MG63 (cell line): ENCODE measurements around the gene MPHOSPH9. TPM values are rescaled to one million over a fixed set of nuclear protein-coding genes. Genes with fewer than 3 reads are reported as not detected.

Experiments
- DNase-seq: peaks from one replicate; pipeline ENCODE4 v3.0.0-alpha.2; 2020
- H3K27me3 ChIP-seq: fragments of 250-450 bp; sonication (Bioruptor Pico); 2 replicates; pipeline ENCODE4 v1.5.1; 2020; ENCODE audit warnings: mild to moderate bottlenecking, moderate library complexity
- H3K36me3 ChIP-seq: fragments of 250-450 bp; sonication (Bioruptor Pico); 2 replicates; pipeline ENCODE4 v1.5.1; 2020; ENCODE audit warnings: mild to moderate bottlenecking, moderate library complexity
- H3K4me3 ChIP-seq: fragments of 250-450 bp; sonication (Bioruptor Pico); 2 replicates; pipeline ENCODE4 v1.5.1; 2020; ENCODE audit warnings: mild to moderate bottlenecking, moderate library complexity
- H3K9me3 ChIP-seq: fragments of 250-450 bp; sonication (Bioruptor Pico); 2 replicates; pipeline ENCODE4 v1.5.1; 2020; ENCODE audit warnings: mild to moderate bottlenecking, moderate library complexity
- total RNA-seq: library from RNA; depleted of rRNA; stranded (reverse); fragments of >200 nt; shearing (Covaris generic); gene quantifications from 2 replicates; pipeline ENCODE4 v1.2.3, GENCODE V29; 2014; ENCODE audit warnings: low replicate concordance

MPHOSPH9 gene
- total RNA-seq, 1 experiment from 2014 or later = 16.0 TPM

GRCh38 chr12:123148223-123148622 lies 84.7 kb downstream of the MPHOSPH9 start:
- Histone ChIP-seq H3K27me3 (no peaks in the 10 kb centered on the region), H3K4me3 (no peak overlapping the region), H3K36me3 (peaks cover 7% of the 10 kb centered on the region), H3K9me3 (no peaks in the 10 kb centered on the region)
- no peak for DNase-seq

GRCh38 chr12:123145211-123145610 lies 87.7 kb downstream of the MPHOSPH9 start:
- no peak for DNase-seq
- H3K4me3 ChIP-seq = no peak overlapping the region
- H3K9me3 ChIP-seq = no peaks in the 10 kb centered on the region
- peaks cover 7% of the 10 kb centered on the region for H3K36me3 ChIP-seq
- no peaks in the 10 kb centered on the region for H3K27me3 ChIP-seq

GRCh38 chr12:123143736-123144461 lies 89.0 kb downstream of the MPHOSPH9 start:
- Histone ChIP-seq H3K27me3 (no peaks in the 10 kb centered on the region), H3K36me3 (peaks cover 3% of the 10 kb centered on the region), H3K4me3 (no peak overlapping the region), H3K9me3 (no peaks in the 10 kb centered on the region)
- DNase-seq = no peak

- no peaks in the 10 kb centered on the region for H3K9me3 ChIP-seq
- H3K27me3 ChIP-seq = no peaks in the 10 kb centered on the region
- H3K36me3 ChIP-seq = no peaks in the 10 kb centered on the region
Measured at GRCh38 chr12:123142921-123143735, 89.8 kb downstream of the MPHOSPH9 start.

GRCh38 chr12:123142518-123142840 lies 90.5 kb downstream of the MPHOSPH9 start:
- Histone ChIP-seq H3K9me3 (no peaks in the 10 kb centered on the region), H3K4me3 (no peak overlapping the region), H3K27me3 (no peaks in the 10 kb centered on the region), H3K36me3 (no peaks in the 10 kb centered on the region; the same call in 1 of the 2 replicates)
- no peak for DNase-seq

More at GRCh38 chr12:123142921-123143735, 89.8 kb downstream of the MPHOSPH9 start:
- H3K4me3 ChIP-seq = no peak overlapping the region
- DNase-seq = peak; percentile 49

- Histone ChIP-seq H3K9me3 (no peaks in the 10 kb centered on the region), H3K27me3 (no peaks in the 10 kb centered on the region), H3K4me3 (no peak overlapping the region), H3K36me3 (no peaks in the 10 kb centered on the region; the same call in 1 of the 2 replicates)
- DNase-seq = peak; percentile 74
Measured at GRCh38 chr12:123141615-123142517, 91.1 kb downstream of the MPHOSPH9 start.

- no peak for DNase-seq
- H3K9me3 ChIP-seq = no peaks in the 10 kb centered on the region
- H3K27me3 ChIP-seq = no peaks in the 10 kb centered on the region
- H3K36me3 ChIP-seq = no peaks in the 10 kb centered on the region; the same call in 1 of the 2 replicates
- H3K4me3 ChIP-seq = no peak overlapping the region
Measured at GRCh38 chr12:123140676-123141614, 92.0 kb downstream of the MPHOSPH9 start.

- Histone ChIP-seq H3K9me3 (no peaks in the 10 kb centered on the region), H3K27me3 (no peaks in the 10 kb centered on the region), H3K4me3 (no peak overlapping the region), H3K36me3 (no peaks in the 10 kb centered on the region; the same call in 1 of the 2 replicates)
- DNase-seq = peak; percentile 71
Measured at GRCh38 chr12:123139926-123140675, 92.8 kb downstream of the MPHOSPH9 start.

- DNase-seq = no peak
- H3K9me3 ChIP-seq = no peaks in the 10 kb centered on the region
- H3K27me3 ChIP-seq = no peaks in the 10 kb centered on the region
- no peak overlapping the region for H3K4me3 ChIP-seq
- no peaks in the 10 kb centered on the region; the same call in 1 of the 2 replicates for H3K36me3 ChIP-seq
Measured at GRCh38 chr12:123135688-123136087, 97.3 kb downstream of the MPHOSPH9 start.

- no peak for DNase-seq
- no peaks in the 10 kb centered on the region for H3K9me3 ChIP-seq
- H3K27me3 ChIP-seq = no peaks in the 10 kb centered on the region
- no peak overlapping the region for H3K4me3 ChIP-seq
- H3K36me3 ChIP-seq = no peaks in the 10 kb centered on the region; the same call in 1 of the 2 replicates
Measured at GRCh38 chr12:123134826-123135225, 98.1 kb downstream of the MPHOSPH9 start.

GRCh38 chr12:123134271-123134671 lies 98.7 kb downstream of the MPHOSPH9 start:
- Histone ChIP-seq H3K27me3 (no peaks in the 10 kb centered on the region), H3K9me3 (no peaks in the 10 kb centered on the region), H3K36me3 (no peaks in the 10 kb centered on the region; the same call in 1 of the 2 replicates), H3K4me3 (no peak overlapping the region)
- DNase-seq = no peak

- no peaks in the 10 kb centered on the region; the same call in 1 of the 2 replicates for H3K36me3 ChIP-seq
- H3K27me3 ChIP-seq = no peaks in the 10 kb centered on the region
- no peaks in the 10 kb centered on the region for H3K9me3 ChIP-seq
- H3K4me3 ChIP-seq = no peak overlapping the region
- DNase-seq = no peak
Measured at GRCh38 chr12:123133701-123134100, 99.2 kb downstream of the MPHOSPH9 start.

- no peak for DNase-seq
- Histone ChIP-seq H3K9me3 (no peaks in the 10 kb centered on the region), H3K36me3 (no peaks in the 10 kb centered on the region; the same call in 1 of the 2 replicates), H3K4me3 (no peak overlapping the region), H3K27me3 (no peaks in the 10 kb centered on the region)
Measured at GRCh38 chr12:123132951-123133619, 99.9 kb downstream of the MPHOSPH9 start.

GRCh38 chr12:123131879-123132402 lies 101.0 kb downstream of the MPHOSPH9 start:
- Histone ChIP-seq H3K27me3 (no peaks in the 10 kb centered on the region), H3K36me3 (no peaks in the 10 kb centered on the region), H3K4me3 (no peak overlapping the region), H3K9me3 (no peaks in the 10 kb centered on the region)
- DNase-seq = no peak
